Spleen (tissue), 7 donors: ENCODE results near the gene YES1.
"Not testable (repeated sequence)": the region's sequence is repeated elsewhere in the genome, so short reads cannot be mapped to it uniquely, and the experiment has no call there.

Source experiments
- CTCF ChIP-seq, 11 experiments: fragments of 200-600 bp in 7 of 11; fragments of 450-650 bp in 4 of 11; sonication (generic) in 4 of 11; IDR thresholded peaks in 8 of 11; conservative IDR thresholded peaks in 3 of 11; 1 replicate in 7 of 11; 2 replicates in 4 of 11; pipeline versions ENCODE4 v1.4.0 to v1.8.0; 2016 to 2021; ENCODE audit warnings: antibody characterized with exemption in 11 of 11, inconsistent platforms in 4 of 11, mild to moderate bottlenecking in 1 of 11
- POLR2A ChIP-seq, 3 donors: fragments of 450-650 bp; IDR thresholded peaks; one replicate each; pipeline ENCODE4 v1.5.1; 2017; ENCODE audit warnings: antibody characterized with exemption in 3 of 3, mild to moderate bottlenecking in 1 of 3
- donor health status: DM: no; HTN: no; CAD: no; lungs with moderate emphysema.
- donor health status: DM: no; HTN: no; CAD: no.
- donor health status: DM: no; HTN: no; CAD: no.

GRCh38 chr18:759864-760263 lies 52.2 kb downstream of the YES1 start:
- not testable (repeated sequence) for TF ChIP-seq POLR2A (IDR thresholded peaks at IDR 0.05); CTCF (IDR thresholded peaks at IDR 0.05 in 8 of 11, conservative IDR thresholded peaks at IDR 0.05 in 3 of 11)
